GM19452 (cell line): ENCODE results near the gene OR10AD1.
A peak's percentile ranks its signal among the peaks of the same experiment; 100 is the strongest.

Experiments
- ATAC-seq: cut with Tn5 transposase; IDR thresholded peaks from one replicate; pipeline ENCODE4 v1.9.1; 2021; ENCODE audit not compliant: unreplicated experiment

OR10AD1 gene

DNA sequence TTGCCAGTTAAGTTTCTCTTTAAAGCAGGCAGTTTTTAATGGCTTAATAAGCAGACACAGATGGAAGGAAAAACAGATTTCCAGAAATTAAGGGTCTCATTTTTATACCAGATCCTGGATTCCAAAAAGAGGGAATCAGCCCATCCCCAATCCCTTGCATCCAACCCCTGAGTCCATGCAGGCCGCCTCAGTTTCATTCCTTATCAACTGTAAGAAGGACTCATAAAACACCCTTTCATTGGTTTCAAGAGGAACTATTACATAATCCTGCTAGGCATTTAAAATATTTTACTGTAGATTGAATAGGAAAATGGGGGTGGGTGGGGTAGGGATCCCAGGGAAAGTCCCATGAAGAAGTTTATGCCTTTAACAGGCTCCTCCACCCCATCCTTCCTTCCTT lies 10.2 kb downstream of the OR10AD1 start:
- no peak for ATAC-seq

DNA sequence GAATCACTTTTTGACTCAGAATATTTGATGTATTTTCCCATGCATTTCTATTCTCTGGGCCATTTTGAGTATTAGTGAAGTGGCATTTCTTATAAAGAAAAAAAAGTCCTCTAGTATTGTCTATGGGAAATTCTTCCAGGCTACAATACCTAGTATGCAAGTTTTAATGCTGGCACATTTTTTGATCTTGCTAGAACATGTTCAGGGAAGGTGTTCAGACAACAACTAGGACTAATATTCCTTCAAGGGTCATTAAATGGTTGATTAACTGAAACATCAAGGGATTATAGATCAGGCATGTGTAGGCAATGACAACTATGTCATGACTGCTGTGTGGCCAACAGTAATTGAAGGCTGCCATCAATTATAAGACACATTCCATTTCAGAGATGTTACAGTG lies 12.0 kb downstream of the OR10AD1 start:
- ATAC-seq = no peak

GRCh38 chr12:48189331-48190125 lies 13.6 kb downstream of the OR10AD1 start:
- ATAC-seq = no peak

DNA sequence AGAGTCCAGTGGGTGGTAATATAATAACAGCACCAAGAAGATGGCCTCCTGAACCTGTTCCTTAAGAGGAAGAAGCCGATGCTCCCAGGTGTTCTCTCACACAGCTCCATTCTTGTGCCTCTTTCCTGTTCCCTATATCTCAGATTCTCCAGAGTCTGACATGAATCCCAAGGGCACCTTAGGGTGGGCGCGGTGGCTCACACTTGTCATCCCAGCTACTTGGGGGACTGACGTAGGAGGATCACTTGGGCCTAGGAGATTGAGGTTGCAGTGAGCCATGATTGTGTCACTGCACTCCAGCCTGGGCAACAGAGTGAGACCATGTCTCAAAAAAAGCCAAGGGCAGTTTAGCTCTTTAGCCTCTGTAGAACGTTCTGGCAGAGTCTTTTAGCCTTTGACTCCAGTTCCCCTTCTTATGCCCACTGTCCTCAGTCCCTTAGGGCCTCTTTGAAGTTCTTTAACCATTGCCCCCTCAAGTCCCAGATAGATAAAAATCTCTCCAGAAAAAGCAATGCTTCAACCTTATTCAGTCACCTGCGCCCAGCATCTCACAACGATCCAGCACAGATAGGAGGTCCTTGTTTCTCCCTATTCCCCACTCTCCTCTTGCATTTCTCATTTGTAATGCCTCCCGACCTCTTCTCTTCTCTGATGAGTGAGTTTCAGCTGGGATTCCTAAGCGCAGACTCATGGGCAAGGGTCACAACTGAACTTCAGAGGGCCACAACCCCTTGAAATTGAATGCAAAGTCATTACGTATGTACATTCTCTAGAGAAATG lies 15.0 kb downstream of the OR10AD1 start:
- ATAC-seq = no peak

GRCh38 chr12:48185181-48185919 lies 17.7 kb downstream of the OR10AD1 start:
- no peak for ATAC-seq

GRCh38 chr12:48184549-48184922 lies 18.6 kb downstream of the OR10AD1 start:
- ATAC-seq = no peak

- ATAC-seq = no peak
Measured at GRCh38 chr12:48183876-48184548, 19.1 kb downstream of the OR10AD1 start.

DNA sequence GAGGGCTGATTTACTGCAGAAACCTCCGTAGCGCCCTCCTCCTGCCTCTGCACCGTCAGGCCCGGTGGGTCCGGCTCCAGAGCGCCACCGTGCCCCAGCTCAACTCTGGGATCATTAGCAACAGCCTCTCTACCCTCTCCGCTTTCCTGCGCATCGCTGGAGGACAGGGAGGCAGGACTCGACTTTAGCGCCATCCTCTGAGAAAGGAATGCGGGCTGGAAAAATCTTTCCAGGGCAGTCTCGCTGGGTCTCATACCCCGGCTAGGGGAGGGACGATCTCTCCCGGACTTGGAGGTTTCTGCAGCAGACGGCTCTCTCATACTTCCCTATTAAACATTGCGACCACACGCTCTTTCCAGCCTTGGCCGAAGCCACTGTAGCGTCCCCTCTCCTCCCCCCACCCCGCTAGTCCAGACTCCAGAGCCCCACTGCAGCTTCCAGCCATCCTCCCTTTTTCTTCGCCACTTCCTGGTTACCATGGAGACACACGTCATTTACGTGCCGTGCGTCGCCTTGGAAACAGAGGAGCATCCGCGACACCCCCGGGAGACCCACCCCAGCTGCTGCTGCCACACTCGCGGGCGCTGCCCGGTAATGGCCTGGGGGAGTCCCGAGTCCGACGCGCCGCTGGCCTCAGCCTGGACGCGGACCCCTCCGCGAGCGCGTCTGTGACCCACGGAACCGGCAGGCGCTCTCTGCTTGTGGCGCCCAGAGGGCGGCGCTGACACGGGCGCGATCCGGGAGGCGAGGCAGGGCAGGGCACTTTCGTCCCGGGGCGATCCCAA lies 19.8 kb downstream of the OR10AD1 start, which contains the start of gene CCDC184:
CCDC184 (plus strand) TSS at position 554 of the 785 bp plus-strand sequence. CDS start 479 bp downstream, outside the sequence.
- ATAC-seq = peak; percentile 72

DNA sequence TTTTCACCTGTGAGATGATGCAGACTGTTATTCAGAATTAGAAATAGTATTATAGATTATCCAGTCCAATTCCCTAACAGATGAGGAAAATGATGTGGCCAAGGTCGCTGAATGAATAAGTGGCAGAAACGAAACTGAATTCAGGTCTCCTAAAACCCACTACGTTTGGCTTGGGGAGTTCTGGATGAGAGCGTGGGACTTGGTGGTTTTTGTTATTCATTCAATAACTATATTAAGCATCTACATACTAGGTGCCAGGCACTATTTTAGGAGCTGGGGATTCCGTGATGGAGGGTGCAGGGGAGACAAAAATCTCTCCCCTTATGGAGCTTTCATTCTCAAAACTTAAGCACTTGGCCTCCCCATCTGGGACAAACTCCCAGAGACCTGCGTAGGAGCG lies 20.5 kb downstream of the OR10AD1 start:
- ATAC-seq = no peak

- ATAC-seq = no peak
Measured at GRCh38 chr12:48180857-48181495, 22.1 kb downstream of the OR10AD1 start.

DNA sequence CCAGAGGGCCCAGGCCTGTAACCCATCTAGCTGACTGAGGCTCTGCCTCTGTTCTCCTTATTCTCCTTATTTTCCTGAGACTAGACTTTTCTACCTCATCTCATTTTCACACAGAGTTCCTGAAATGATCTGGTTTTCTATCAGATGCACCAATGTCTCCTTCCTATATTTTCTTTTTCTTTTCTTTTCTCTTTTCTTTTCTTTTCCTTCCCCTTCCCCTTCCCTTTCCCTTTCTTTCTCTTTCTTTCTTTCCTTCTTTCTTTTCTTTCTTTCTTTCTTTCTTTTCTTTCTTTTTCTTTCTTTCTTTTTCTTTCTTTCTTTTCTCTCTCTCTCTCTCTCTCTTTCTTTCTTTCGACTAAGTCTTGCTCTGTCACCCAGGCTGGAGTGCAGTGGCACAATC lies 22.7 kb downstream of the OR10AD1 start:
- no peak for ATAC-seq

GRCh38 chr12:48179466-48179865 lies 23.6 kb downstream of the OR10AD1 start:
- no peak for ATAC-seq

- no peak for ATAC-seq
Measured at GRCh38 chr12:48177982-48178381, 25.1 kb downstream of the OR10AD1 start.

GRCh38 chr12:48176417-48176751 lies 26.7 kb downstream of the OR10AD1 start:
- no peak for ATAC-seq

- ATAC-seq = no peak
Measured at GRCh38 chr12:48175613-48176416, 27.3 kb downstream of the OR10AD1 start.

GRCh38 chr12:48169011-48169410 lies 34.1 kb downstream of the OR10AD1 start:
- no peak for ATAC-seq

DNA sequence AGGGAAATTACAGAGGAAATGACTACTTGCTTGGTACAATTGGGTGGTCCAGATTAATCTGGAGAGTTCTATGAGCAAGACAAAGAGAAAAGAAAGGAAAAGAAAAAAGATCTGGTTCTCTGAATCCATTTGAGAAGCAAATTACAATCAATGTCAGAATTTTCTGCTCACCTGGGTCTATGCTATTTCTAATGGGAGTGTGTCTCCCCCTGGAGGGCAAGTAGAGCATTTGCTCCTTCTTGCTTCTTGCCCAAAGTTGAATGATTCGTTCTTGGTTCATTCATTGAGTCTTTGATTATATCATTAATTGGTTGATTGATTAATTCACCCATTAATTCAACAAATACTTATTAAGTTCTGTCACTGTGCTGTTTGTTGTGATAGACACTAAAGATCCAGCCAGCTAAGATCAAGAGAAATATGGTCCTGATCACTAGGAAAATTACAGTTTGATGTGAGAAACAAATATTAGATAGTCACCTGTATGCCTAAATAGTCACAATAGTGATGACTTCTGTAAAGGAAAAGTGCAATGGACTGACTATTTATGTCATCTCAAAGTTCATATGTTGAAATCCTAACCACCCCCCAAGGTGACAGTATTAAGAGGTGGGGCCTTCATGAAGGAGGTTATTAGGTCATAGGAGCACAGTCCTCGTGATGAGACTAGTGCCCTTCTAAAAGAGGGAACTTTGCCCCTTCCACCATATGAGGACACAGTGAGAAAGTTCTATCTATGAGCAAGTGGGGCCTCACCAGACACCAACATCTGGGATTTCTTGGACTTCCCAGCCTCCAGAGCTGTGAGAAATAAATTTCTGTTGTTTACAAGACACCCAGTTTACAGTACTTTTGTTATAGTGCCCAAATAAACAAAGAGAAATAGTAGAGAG lies 37.8 kb downstream of the OR10AD1 start:
- no peak for ATAC-seq

DNA sequence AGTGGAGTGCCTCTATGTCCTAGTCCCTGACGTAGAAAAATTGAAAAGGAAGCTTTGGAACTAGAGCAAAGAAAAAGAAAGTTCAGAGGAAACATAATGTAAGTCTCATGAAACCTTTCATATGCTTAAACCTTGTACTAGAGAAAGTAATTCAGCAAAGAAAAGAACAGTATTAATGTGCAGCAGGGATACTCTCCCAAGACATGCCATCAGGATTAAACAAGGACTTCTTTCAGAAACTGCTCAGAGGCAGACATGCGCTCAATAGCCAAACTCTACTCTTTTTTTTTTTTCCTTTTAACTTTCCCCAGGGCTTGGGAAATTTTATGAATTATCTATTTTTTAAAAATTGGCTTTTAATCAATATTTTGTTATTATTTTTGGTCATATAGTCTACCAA lies 38.6 kb downstream of the OR10AD1 start:
- ATAC-seq = no peak
